Dermis blood vessel endothelial cell (primary cell): ENCODE data around the gene C1GALT1C1L. TPM values are rescaled to one million over a fixed set of nuclear protein-coding genes. Genes with fewer than 3 reads are reported as not detected.
"Not testable (repeated sequence)": the region's sequence is repeated elsewhere in the genome, so short reads cannot be mapped to it uniquely, and the experiment has no call there.

Experiments
- DNase-seq: peaks from one replicate; pipeline ENCODE4 v3.0.0; 2010
- total RNA-seq: library from RNA; depleted of rRNA; stranded (reverse); fragments of >200 nt; gene quantifications from 2 replicates; pipeline ENCODE4 v1.2.3, GENCODE V29; 2014

The C1GALT1C1L gene
- total RNA-seq, 1 donor from 2014 or later, result 0.17 TPM

DNA sequence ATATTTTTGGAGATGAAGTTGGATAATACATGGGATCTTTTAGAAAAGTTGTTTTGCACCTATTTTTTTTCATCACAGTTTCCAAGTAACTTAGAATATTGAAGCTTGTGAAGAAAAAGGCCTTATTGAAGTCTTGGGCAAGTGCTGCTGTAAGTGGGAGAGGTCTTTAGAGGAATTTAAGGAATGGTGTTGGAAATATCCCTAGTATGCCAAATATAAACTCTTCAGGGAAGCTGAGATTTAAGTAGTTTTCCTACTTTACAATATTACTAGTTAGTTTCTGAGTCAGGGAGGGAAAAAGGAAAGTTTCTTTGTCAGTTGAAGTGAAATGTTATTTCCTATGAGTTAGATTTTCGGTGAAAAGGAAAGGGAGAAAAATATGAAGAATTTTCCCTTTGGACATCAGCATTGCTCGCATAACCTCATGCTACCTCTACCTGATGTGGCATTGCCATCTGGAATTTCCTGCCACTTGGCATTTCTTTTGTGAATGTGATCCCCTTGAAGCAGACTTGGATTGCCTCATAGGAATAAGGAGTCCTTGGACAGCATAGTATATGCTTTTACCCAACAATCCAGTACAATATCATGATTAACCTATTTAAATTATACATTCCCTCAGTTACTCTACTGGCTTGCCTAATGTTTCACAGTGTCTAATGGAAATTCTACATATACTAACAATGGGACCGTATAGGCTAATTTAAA lies 27.1 kb downstream of the C1GALT1C1L start:
- DNase-seq, result no peak

DNA sequence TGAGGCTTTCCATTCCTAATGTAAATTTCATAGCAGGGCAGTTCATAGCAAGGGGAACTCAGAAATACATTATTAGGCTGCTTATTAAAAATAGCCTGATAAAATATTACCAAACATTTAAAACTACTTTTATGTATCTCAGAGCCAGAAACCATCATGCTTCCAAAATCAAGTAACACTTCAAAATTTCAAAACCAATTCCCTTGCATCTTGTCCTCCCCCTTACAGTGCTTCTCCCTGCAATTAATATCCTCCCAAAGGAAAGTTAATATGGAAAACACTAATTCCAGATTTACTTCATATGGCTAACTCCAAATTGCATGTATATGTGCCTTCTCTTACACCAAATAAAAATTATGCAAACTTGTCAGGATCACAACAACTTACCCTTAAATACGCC lies 32.5 kb downstream of the C1GALT1C1L start:
- no peak for DNase-seq

DNA sequence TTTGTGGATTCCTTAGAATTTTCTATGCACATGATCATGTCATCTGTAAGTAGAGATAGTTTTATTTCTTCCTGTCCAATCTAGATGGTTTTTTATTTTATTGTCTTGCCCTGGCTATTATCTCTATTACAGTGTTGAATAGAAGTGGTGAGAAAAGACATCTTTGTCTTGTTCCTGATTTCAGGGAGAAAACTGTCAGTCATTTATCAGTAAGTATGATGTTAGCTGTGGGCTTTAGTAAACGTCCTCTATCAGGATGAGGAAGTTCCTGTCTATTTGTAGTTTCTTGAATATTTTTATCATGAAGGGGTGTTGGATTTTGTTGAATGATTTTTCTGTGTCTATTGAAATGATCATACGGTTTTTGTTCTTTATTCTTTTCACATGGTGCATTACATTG lies 33.9 kb downstream of the C1GALT1C1L start:
- no peak for DNase-seq

DNA sequence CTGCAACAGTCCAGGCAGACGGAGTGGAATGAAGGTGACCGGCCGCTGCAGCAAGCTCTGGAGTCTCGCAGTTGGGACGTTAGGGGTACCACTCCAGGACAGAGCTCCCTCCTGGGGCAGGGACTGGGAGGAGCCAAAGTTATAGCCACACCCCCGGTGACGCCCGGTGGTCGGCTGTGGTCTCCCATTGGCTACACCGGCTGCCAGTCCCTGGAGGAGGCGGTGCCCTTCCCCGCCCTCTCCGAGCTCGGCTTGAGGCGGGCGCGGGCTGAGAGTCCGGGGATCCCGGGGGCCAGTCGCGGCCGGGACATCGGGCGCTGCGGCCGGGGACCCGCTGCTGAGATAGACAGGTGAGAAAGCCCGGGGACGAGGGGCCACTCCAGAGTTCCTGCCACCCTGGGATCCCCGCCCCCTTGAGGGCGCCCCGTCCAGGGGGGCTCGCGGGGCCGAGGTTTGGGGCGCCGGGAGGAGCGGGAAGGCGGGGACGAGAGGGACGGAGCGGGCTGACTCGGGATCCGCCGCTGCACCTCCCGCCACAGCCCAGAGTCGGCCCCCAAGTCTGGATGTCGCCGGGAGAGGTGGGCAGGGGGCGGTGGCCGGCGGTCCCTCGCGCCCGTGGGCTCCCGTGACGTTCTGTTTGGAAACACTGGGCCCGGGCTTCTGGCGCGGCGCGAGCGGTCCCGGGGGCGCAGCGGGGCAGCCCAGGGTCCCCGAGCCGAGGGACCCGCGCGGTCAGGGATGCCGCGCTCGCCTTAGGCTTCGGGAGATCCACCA lies 39.0 kb downstream of the C1GALT1C1L start, which contains the start of gene PLEKHH2:
PLEKHH2 (plus strand) TSS at position 231 of the 774 bp plus-strand sequence. CDS start 7,414 bp downstream, outside the sequence.
- peak; percentile 82 for DNase-seq

DNA sequence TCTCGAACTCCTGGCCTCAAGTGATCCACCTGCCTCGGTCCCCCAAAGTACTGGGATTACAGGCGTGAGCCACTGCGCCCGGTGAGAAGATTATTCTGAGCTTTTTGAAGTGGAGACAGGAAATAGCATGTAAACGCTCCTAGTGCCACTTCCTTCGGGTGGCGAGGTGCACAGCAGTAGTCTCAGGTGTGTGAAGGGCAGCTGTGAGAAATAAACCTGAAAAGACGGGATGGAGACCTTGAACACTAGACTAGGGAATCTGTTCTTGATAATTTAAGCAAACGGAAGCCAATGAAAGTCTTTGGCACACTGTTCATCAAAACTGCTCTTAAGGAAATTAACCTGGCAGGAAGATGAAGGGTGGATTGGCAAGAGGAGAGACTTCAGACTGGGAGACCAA lies 39.6 kb downstream of the C1GALT1C1L start:
- no peak for DNase-seq

DNA sequence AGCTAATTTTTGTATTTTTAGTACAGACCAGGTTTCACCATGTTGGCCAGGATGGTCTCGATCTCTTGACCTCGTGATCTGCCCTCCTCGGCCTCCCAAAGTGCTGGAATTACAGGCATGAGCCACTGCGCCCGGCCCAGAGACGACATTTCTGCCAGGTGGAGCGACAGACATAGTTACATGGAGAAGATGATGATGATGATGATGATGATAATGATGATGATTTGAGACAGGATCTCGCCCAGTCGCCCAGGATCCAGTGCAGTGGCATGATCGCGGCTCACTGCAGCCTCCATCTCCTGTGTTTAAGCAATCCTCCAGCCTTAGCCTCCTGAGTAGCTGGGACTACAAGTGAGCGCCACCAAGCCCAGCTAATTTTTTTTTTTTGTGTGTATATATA lies 40.1 kb downstream of the C1GALT1C1L start:
- not testable (repeated sequence) for DNase-seq

DNA sequence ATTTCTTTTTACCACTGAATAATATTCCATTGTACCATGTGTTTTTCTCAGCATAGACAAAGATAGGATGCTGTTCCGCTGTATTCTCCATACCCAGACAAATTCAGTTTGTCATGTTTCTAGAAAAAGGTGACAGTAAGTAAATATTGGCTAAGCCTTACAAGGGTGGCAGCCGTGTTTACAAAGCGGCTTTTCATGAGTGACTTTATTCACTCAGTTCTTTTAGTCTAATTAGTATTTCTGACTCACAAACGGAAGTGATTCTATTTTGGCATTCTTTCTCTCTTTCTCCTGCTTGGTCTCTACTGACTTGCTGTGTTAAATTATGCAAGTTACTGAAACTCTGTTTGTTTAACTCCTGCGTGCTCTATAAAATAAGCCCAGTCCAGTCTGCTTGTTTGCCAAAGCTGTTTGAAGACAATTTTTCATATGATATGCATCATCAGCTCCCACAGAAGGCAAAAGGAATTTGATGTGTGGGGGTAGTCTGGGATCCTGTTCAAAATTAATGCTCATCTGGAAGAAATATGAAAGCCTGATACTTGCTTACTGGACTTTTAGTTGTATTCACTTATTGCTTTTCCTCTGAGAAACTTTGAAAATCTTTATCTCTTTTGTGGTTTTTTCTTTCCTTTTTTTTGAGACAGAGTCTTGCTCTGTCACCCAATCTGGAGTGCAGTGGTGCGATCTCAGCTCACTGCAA lies 41.5 kb downstream of the C1GALT1C1L start:
- DNase-seq, result no peak

DNA sequence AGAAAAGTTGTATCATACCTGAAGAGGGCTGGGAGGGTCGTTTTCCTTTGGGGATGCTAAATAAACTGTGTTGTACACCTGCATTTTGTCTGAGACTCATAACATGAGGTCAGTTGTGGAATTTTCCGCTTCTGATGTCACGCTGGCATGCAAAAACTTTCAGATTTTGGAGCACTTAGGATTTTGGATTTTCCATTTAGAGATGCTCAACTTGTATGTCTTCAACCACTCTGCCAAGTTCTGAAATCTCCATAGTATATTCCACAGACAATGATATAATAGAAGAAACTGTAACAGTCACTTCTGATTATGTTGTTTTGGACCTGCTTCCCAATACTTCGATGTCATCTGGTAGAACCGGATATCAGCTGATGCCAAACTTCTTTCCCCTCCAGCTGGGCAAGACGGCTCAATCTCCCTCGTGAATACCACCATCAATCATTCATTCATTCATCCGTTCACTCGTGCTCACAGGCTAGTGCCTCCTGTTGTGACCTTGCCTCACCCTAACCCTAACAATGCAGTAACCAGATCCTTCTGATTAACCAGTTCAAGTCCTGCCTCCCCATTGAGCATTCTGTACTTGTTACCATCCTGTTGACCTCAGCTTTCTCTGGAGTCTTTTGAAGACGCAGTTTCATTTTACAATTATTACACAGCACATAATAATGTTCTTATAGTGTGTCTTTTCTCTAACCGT lies 44.5 kb downstream of the C1GALT1C1L start:
- no peak for DNase-seq

Other genes starting within 250 kb of the C1GALT1C1L start
- 25.0 and 26.9 TPM in 2 replicates for gene THADA, start 80.4 kb downstream of the C1GALT1C1L start, total RNA-seq
- 0.14 and 1.5 TPM in 2 replicates for gene PLEKHH2, start 39.2 kb downstream of the C1GALT1C1L start, total RNA-seq
- gene DYNC2LI1, start 97.6 kb upstream of the C1GALT1C1L start, total RNA-seq, result 7.0 and 11.2 TPM in 2 replicates
- not detected in 2 replicates for gene ABCG5, start 162.4 kb upstream of the C1GALT1C1L start, total RNA-seq
- gene ABCG8, start 162.5 kb upstream of the C1GALT1C1L start, total RNA-seq, result not detected in 2 replicates